HG03060 (cell line): ENCODE data around the gene IFRD2.
"Not testable (repeated sequence)": the region's sequence is repeated elsewhere in the genome, so short reads cannot be mapped to it uniquely, and the experiment has no call there.

Experiments
- ATAC-seq: cut with Tn5 transposase; IDR thresholded peaks from one replicate; pipeline ENCODE4 v1.9.1; 2021; ENCODE audit warnings: low read depth, moderate number of reproducible peaks; ENCODE audit not compliant: unreplicated experiment

IFRD2 gene

DNA sequence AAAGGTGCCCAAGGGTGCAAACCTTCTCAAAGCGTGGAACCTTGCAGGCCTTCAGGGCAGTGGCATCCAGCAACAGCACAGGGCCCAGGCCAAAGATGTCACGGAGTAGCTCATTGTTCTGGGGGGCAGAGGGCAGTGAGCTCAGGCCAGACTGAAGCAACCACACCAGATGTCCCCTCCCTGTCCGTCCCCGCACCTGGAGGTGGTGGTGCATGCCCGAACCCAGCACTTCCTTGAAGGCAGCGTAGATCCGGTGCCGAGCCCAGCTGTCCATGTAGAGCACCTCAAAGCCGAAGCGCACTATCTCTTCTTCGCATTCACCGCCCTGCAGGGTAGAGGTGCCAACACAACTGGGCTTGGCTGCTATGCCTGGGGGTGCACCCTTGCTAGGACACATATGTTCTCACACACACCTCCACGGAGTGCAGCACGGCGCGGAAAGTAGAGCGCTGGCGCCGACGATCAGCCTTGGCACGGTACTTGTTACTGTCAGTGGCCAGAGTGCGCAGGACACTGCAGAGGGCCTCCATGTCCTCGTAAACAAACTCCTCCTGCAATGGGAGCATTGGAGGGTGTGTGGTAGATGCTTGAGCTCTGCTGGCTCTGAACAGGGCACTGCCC is 3.7 kb downstream of the IFRD2 start:
- ATAC-seq, result no peak

DNA sequence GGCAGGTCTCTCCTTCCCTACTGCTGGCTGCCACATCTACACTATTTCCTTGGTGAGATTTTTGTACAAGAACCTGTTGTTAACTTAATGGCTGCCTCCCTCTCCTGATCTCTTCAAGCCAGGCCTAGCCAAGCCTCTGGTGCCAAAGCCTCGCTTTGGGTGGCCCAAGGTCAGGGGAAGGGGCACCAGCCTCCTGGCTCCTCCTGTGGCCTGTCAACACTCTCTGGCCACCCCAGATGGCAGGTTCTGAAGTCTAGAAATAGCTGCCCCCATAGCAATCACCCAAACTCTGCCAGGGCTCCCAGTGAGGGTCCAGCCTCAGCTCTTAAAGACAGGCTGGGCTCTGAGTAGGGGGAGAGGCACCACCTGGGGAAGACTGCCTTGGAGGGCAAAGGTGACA is 5.0 kb downstream of the IFRD2 start:
- ATAC-seq, result no peak

DNA sequence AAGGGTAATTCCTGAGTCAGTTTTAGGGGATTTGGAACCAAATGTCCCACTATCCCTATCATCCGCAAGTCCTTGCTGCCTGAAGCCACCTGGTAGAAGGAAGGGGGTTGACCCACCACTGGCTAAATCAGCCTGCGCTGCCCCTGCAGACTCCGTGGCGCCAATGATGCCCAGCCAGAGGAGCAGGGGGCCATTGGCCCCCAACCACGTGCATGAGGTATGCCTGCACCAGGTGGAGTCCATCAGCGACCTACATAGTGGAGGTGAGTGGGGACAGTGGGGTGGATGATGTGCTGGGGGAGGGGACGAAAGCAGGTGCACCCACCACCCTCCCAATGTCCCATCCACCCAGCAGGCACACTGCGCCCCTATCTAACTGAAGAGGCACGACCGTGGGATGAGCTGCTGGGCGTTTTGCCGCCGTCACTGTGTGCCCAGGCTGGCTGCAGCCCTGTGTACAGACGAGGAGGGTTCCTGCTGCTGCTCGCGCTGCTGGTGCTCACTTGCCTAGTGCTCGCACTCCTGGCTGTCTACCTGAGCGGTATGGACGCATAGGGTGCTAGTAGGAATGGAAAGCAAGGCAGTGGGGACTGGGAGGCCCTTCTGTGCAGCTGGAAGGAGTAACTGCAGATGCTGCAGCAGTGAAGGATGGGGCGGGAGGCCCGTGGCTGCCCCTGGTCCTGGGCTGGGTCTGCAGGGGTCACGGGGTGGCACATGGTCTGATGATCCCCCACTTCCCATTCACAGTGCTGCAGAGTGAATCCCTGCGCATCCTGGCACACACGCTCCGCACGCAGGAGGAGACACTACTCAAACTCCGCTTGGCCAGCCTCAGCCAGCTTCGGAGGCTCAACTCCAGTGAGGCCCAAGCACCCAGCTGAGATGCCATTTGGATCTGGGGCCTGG is 5.7 kb downstream of the IFRD2 start:
- no peak for ATAC-seq

DNA sequence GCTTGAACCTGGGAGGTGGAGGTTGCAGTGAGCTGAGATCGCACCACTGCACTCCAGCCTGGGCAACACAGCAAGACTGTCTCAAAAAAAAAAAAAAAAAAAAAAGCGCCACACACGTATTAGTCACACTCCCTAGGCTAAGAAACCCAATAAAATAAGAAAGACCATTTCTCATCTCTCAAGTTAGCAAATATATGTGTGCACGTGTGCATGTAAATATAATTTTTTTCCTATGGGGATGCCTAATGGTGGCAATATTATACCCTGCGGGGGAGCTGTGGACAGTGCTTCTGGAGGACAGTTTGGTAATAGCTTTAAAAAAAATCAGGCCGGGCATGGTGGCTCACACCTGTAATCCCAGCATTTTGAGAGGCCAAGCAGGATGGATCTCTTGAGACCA is 8.1 kb downstream of the IFRD2 start:
- not testable (repeated sequence) for ATAC-seq

DNA sequence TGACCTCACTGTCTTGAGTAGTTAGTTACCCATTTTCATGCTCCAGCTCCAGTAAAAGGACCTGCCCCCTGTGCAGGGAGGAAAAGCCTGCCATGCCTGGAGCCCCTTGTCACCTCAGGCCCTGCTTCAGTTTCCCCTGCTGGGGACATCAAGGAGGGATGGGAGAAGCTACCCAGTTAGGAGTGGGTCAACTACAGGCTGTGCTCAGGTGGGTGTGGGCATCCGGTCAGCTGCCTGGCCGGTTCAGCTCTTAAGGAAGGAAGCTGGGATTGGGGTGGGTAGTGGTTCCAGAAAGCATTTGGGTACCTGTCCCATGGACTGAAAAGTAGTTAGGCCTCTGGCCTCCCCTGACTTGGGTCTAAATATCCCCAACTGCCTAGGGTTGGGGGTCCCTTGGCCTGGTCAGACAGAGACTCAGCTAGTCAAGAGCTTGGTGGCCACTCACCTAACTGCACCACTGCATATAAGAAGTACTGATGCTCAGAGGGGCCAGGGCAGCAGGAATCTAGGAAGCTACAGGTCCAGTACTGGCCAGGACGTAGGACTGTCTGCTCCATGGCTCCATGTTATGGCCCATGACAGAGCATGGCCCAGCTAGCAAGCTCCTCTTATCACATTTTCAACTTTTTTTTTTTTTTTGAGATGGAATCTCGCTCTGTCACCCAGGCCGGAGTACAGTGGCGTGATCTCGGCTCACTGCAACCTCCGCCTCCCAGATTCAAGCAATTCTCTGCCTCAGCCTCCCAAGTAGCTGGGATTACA is 12.8 kb downstream of the IFRD2 start:
- no peak for ATAC-seq

DNA sequence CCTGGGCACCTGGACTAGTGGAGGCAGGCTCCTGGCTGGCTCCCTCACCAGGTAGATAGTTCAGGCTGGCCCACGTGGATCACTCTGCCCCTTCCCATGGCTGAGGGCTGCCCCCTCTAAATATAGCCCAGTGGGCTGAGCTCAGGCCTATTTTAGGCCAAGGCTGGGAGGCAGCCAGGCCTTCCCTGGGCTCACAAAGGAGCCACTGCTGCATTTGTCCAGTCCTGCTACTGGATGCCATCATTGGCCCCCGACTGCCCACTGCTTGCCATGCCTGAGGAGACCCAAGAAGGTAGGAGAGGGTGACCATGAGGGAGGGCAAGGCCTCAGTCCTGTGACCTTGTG is 13.4 kb downstream of the IFRD2 start, which contains the start of gene LSMEM2:
TSS of gene LSMEM2 (plus strand) at position 208 of the 345 bp plus-strand sequence. CDS start at position 235, 27 bp downstream.
- no peak for ATAC-seq

DNA sequence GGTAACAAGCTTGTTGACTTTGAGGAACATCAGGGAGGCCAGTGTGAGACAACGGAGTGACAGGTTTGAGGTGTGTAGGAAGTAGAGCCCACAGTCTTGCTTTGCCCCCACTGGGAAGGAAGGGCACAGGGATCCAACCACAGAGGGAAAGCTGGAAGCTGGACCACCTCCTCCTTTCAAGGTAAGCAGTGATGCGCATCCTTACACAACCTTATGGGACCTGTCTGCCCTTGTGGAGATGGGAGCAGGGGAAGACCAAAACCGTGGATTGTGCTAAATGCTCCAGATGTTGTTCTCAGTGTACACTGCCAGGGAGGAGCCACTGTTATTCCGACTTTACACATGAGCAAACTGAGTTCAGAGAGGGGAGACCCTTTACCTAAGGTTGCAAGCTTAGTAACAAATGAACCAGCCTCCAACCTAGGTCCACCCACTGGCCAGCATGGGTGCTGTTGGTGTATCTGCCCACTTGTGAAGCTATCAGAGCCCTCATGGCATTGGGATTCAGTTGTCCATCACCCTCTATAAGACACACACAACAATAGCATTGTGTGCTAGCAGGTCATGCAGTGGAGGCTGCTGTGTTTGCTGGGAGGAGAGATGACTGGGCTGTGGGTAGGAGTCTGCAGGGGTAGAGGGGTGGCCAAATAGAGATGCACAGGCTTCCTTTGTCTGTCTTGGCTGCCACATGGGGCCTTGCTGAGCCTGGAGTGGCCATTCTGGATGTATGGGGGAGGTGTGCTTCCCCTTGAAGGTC is 13.9 kb downstream of the IFRD2 start:
- no peak for ATAC-seq

DNA sequence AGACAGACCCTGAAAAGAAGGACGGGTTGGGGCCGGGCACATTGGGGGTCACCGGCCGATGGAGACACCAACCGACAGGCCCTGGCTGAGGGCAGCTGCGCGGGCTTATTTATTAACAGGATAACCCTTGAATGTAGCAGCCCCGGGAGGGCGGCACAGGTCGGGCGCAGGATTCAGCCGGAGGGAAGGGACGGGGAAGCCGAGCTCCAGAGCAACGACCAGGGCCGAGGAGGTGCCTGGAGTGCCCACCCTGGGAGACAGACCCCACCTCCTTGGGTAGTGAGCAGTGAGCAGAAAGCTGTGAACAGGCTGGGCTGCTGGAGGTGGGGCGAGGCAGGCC is 15.5 kb downstream of the IFRD2 start:
- ATAC-seq, result no peak

DNA sequence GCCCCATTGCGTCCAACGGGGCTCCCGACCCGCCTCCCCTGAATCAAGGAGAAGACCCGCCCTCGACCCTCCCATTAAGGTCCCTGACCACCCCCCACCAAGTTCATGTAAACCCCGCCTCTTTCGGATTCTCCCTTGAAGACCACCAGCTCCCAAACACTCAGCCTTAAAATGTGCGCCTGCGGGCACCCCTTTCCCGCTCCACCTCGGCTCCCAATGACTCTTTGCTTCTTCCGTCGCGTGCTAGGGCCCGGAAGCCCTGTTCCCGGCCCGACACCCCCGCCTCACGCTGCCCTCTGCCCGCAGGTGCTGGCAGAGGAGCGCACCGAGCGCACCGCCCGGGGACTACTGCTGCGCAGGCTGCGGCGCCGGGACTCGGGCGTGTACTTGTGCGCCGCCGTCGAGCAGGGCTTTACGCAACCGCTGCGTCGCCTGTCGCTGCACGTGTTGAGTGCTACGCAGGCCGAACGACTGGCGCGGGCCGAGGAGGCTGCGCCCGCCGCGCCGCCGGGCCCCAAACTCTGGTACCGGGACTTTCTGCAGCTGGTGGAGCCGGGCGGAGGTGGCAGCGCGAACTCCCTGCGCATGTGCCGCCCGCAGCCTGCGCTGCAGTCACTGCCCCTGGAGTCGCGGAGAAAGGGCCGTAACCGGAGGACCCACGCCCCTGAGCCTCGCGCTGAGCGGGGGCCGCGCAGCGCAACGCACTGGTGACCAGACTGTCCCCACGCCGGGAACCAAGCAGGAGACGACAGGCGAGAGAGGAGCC is 16.1 kb downstream of the IFRD2 start:
- no peak for ATAC-seq

DNA sequence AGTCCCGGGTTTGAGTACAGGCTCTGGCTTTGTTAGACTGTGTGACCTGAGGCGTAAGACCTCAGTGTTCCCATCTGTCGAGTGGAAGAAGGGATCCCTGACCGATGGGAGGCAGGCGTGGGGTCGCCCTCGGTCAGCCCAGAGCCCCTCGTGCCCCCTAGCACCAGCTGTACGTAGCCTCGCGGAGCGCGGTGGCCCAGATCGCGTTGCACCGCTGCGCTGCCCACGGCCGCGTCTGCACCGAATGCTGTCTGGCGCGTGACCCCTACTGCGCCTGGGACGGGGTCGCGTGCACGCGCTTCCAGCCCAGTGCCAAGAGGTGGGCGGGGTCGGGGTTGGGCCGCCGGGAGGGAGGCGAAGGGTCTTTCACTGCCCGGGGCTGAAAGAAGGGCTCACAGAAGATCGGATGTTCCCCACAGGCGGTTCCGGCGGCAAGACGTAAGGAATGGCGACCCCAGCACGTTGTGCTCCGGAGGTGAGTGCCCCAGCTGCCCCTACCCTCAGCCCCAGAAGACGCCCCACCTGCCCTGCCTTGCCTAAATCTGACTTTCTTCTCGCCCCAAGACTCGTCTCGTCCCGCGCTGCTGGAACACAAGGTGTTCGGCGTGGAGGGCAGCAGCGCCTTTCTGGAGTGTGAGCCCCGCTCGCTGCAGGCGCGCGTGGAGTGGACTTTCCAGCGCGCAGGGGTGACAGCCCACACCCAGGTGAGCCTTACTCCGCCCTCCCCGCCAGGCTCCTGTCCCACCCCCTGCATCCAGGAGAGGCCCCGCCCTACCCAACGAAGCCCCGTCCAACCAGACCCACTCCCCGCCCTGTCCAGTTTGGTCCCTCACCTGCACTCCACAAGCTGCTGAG is 16.9 kb downstream of the IFRD2 start:
- ATAC-seq, result no peak

DNA sequence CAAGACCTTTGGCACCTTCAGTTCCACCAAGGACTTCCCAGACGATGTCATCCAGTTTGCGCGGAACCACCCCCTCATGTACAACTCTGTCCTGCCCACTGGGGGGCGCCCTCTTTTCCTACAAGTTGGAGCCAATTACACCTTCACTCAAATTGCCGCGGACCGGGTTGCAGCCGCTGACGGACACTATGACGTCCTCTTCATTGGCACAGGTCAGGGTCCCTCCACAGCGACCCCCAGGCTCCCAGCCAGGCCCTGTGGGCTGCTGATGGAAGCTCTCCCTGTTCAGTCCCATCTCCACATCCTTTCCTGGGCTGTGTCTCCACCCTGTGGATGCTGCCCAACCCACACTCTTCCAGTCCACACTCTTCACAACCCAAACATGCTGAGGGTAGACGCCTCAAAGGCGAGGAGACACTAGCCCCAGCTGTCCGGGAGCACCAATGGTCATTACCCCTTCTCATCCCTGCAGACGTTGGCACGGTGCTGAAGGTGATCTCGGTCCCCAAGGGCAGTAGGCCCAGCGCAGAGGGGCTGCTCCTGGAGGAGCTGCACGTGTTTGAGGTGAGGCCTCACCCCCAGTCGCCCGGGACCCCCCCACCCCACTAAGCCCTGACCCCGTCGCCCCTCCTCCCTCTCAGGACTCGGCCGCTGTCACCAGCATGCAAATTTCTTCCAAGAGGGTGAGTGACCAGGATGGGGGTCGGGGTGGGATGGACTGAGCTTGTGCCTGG is 17.7 kb downstream of the IFRD2 start:
- ATAC-seq, result no peak

DNA sequence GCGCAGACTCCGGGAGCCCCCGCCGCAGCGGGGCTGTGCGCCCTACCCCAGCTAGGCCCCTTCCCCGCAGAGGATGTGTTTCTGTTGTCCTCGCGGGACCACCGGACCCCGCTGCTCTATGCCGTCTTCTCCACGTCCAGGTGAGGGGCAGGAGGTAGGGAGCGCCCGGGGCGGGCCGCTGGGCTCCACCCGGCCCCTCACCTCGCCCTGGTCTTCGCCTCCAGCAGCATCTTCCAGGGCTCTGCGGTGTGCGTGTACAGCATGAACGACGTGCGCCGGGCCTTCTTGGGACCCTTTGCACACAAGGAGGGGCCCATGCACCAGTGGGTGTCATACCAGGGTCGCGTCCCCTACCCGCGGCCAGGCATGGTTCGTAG is 18.6 kb downstream of the IFRD2 start:
- ATAC-seq, result no peak

DNA sequence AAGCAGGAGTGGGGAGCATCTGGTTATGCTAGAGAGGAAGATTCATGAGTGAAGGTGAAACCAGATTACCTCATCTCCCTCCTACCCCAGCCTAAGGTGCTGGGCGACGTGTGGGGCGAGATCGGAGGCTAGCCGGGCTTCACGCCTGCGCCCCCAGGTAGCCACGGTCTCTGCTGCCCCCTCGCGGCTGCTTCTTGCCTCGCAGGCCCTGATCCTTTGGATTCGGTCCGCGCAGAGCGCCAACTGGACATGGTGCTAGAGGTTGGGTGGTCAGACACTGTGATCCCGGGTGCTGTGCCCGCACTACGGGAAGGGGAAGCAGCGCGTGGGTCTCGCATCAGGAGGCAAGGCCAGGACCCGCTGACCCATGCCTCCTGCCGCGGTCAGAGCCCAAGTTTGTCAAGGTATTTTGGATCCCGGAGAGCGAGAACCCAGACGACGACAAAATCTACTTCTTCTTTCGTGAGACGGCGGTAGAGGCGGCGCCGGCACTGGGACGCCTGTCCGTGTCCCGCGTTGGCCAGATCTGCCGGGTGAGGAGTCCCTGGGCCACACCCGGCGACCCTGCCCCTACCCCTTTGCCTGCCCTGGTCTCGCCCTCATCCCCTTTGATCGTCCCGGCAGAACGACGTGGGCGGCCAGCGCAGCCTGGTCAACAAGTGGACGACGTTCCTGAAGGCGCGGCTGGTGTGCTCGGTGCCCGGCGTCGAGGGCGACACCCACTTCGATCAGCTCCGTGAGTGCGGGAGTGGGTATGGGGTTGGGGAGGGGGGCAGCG is 19.1 kb downstream of the IFRD2 start:
- ATAC-seq, result no peak

DNA sequence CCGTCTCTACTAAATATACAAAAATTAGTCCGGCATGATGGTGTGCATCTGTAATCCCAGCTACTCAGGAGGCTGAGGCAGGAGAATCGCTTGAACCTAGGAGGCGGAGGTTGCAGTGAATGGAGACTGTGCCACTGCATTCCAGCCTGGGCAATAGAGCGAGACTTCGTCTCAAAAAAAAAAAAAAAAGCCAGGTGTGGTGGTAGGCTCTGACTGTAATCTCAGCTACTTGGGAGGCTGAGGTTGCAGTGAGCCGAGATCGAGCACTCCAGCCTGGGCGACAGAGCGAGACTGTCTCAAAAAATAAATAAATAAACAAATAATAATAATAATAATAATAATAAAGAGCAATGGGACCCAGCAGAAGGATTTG is 19.7 kb downstream of the IFRD2 start:
- not testable (repeated sequence) for ATAC-seq

DNA sequence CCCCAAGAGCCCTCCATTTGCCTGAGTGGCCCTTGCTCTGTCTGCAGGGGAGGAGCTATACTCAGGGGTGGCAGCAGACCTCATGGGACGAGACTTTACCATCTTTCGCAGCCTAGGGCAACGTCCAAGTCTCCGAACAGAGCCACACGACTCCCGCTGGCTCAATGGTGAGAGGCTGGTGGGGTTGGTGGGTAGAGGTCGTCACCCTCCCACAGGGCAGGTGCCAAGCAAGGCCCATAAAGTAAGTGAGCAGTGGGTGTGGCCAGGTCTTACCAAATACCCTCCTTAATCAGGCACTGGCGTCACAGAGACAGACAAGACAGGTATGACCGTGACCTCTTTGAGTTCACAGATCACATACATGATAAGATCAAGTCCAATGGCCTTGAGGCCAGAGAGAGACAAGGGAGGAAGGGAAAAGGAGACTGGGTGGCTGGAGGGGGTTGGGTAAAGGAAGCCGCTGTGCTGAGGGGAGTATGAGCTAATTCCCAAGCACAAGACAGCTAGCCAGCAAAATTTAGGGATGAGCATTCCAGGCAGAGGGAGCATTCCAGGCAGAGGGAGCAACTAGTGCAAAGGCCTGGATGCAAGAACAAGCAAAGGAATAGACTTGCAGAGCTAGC is 20.8 kb downstream of the IFRD2 start:
- no peak for ATAC-seq

DNA sequence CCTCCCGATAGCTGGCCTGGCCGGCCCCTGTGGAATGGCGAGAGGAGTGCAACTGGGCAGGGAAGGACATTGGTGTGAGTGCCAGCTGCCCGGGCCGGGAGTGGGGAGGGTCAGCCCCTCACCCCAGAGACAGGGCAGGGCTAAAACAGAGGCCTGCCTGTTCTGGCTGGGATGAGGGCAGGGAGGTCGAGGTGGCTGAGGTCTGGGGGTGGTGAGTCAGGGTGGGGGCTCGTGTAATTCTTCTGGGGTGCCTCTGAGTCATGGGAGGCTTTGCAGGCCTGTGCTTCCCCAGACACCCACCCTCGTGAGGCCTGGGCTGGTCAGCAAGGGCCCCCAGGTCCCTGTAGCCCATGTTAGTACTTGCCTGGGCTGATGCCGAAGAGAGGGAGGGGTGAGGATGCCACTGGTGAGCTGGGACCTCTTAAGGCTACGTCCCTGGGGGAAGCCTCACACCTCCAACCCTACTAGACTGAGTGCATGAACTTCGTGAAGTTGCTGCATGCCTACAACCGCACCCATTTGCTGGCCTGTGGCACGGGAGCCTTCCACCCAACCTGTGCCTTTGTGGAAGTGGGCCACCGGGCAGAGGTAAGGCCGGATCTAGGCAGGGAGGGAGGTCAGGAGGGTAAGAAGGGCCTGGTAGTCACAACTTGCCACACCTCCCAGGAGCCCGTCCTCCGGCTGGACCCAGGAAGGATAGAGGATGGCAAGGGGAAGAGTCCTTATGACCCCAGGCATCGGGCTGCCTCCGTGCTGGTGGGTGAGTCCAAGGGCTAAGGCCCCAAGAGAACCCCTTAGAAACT is 21.6 kb downstream of the IFRD2 start:
- ATAC-seq, result no peak
